ENCODE data around the gene KIAA0040. TPM values are rescaled to one million over a fixed set of nuclear protein-coding genes. Genes with fewer than 3 reads are reported as not detected.
"Not testable (repeated sequence)": the region's sequence is repeated elsewhere in the genome, so short reads cannot be mapped to it uniquely, and the experiment has no call there.

The KIAA0040 gene
- total RNA-seq, 1 experiment from 2014 or later = not detected

GRCh38 chr1:175138579-175138978 lies 54.0 kb downstream of the KIAA0040 start:
- no peak for DNase-seq (ENCODE audit: low read depth)

- no peak for DNase-seq (ENCODE audit: low read depth)
These were observed 55.2 kb downstream of the KIAA0040 start for GRCh38 chr1:175137369-175137768.

GRCh38 chr1:175136246-175136645 lies 56.3 kb downstream of the KIAA0040 start:
- no peak for DNase-seq (ENCODE audit: low read depth)

- DNase-seq (ENCODE audit: low read depth) = no peak
These were observed 58.1 kb downstream of the KIAA0040 start for GRCh38 chr1:175134500-175134899.

- DNase-seq (ENCODE audit: low read depth) = no peak
These were observed 58.7 kb downstream of the KIAA0040 start for GRCh38 chr1:175133673-175134435.

GRCh38 chr1:175132436-175132835 lies 60.1 kb downstream of the KIAA0040 start:
- peak; percentile 70 for DNase-seq (ENCODE audit: low read depth)

- no peak for DNase-seq (ENCODE audit: low read depth)
These were observed 61.5 kb downstream of the KIAA0040 start for GRCh38 chr1:175131095-175131494.

- DNase-seq (ENCODE audit: low read depth) = no peak
These were observed 61.9 kb downstream of the KIAA0040 start for GRCh38 chr1:175130649-175131045.

GRCh38 chr1:175129997-175130648 lies 62.5 kb downstream of the KIAA0040 start:
- DNase-seq (ENCODE audit: low read depth) = peak; percentile 11

- DNase-seq (ENCODE audit: low read depth) = no peak
These were observed 63.0 kb downstream of the KIAA0040 start for GRCh38 chr1:175129644-175129996.

GRCh38 chr1:175129182-175129581 lies 63.4 kb downstream of the KIAA0040 start:
- no peak for DNase-seq (ENCODE audit: low read depth)

GRCh38 chr1:175128523-175128922 lies 64.1 kb downstream of the KIAA0040 start:
- DNase-seq (ENCODE audit: low read depth) = no peak

- DNase-seq (ENCODE audit: low read depth) = no peak
These were observed 65.0 kb downstream of the KIAA0040 start for GRCh38 chr1:175127565-175127964.

- DNase-seq (ENCODE audit: low read depth) = peak; percentile 8
These were observed 66.2 kb downstream of the KIAA0040 start for GRCh38 chr1:175126347-175126746.

GRCh38 chr1:175124861-175125260 lies 67.7 kb downstream of the KIAA0040 start:
- DNase-seq (ENCODE audit: low read depth) = no peak

GRCh38 chr1:175120511-175120910 lies 72.1 kb downstream of the KIAA0040 start:
- DNase-seq (ENCODE audit: low read depth) = no peak

GRCh38 chr1:175118375-175119367 lies 73.9 kb downstream of the KIAA0040 start:
- no peak for DNase-seq (ENCODE audit: low read depth)

GRCh38 chr1:175116903-175117302 lies 75.7 kb downstream of the KIAA0040 start:
- DNase-seq (ENCODE audit: low read depth) = no peak

GRCh38 chr1:175116210-175116798 lies 76.3 kb downstream of the KIAA0040 start:
- no peak for DNase-seq (ENCODE audit: low read depth)

GRCh38 chr1:175114996-175115395 lies 77.6 kb downstream of the KIAA0040 start:
- DNase-seq (ENCODE audit: low read depth) = no peak

- not testable (repeated sequence) for DNase-seq (ENCODE audit: low read depth)
These were observed 84.2 kb downstream of the KIAA0040 start for GRCh38 chr1:175108331-175108820.

Data from HT1080 (cell line).